Esophagus muscularis mucosa (tissue), 4 donors: ENCODE results near the gene UNC45B.

ENCODE experiments used
- EP300 ChIP-seq: sonication (generic); formaldehyde crosslinking; IDR thresholded peaks from one replicate; pipeline ENCODE4 v1.6.1; 2017; ENCODE audit warnings: antibody characterized with exemption
- POLR2A ChIP-seq: fragments of 450-650 bp; IDR thresholded peaks from one replicate; pipeline ENCODE4 v1.6.1; 2017; ENCODE audit warnings: antibody characterized with exemption, moderate library complexity, mild to moderate bottlenecking, low read depth
- POLR2AphosphoS5 ChIP-seq, 2 donors: sonication (generic); formaldehyde crosslinking; IDR thresholded peaks; one replicate each; pipeline ENCODE4 v1.6.1; 2017; ENCODE audit warnings: antibody characterized with exemption in 2 of 2
- TF ChIP-seq, protein P1 (sequence below), 3 experiments: fragments of 200-600 bp in 2 of 3; fragments of 450-650 bp in 1 of 3; sonication (generic) in 2 of 3; IDR thresholded peaks; one replicate each; pipeline ENCODE4 v1.5.1; 2017 to 2019; ENCODE audit warnings: antibody characterized with exemption in 3 of 3, mild to moderate bottlenecking in 2 of 3, moderate library complexity in 1 of 3

DNA sequence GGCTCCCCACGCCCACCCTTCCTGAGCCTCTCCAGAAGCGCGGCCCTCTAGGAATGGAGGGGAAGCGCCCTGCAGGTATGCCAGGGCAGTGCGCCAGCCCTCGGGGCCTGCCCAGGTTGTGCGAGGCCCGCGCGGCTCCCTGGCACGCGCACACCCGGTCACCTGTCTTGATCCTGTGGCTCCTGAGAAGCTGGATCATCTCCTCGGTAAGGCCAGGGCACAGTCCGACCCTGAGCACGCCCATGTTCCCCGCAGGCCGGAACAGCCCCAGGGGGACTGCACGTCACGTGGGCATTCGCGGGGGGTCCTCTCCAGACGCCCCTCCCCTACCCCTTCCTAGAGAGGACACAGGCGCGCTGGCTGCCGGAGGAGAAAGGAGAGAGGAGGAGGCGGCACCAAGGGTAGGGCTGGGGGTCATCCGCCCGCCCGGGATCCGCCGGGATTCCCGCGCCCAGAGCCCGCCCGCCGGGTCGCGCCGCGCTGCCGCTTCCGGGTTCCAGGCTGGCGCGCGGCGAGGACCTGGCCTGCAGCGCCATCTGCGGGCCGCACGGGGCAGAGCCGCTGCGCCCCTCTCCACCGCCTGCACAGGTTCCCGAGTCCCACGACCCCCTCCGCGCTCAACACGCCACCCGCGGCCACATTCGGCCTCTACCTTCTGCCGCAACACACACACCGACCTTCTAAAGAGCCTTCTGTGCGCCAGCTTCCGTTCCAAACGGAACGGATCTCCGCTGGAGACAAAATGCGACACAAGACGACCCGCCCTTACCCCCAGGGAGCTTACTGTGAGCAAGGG lies 28.0 kb upstream of the UNC45B start, which contains the start of gene RAD51D:
- TF ChIP-seq, protein P1, sequence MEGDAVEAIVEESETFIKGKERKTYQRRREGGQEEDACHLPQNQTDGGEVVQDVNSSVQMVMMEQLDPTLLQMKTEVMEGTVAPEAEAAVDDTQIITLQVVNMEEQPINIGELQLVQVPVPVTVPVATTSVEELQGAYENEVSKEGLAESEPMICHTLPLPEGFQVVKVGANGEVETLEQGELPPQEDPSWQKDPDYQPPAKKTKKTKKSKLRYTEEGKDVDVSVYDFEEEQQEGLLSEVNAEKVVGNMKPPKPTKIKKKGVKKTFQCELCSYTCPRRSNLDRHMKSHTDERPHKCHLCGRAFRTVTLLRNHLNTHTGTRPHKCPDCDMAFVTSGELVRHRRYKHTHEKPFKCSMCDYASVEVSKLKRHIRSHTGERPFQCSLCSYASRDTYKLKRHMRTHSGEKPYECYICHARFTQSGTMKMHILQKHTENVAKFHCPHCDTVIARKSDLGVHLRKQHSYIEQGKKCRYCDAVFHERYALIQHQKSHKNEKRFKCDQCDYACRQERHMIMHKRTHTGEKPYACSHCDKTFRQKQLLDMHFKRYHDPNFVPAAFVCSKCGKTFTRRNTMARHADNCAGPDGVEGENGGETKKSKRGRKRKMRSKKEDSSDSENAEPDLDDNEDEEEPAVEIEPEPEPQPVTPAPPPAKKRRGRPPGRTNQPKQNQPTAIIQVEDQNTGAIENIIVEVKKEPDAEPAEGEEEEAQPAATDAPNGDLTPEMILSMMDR (IDR thresholded peaks at IDR 0.05): peak in 2 of 3 experiments; percentile 92 to 99
- no peak for TF ChIP-seq POLR2A
- TF ChIP-seq EP300: no peak
- peak in 1 of 2 donors; percentile 65 for TF ChIP-seq POLR2AphosphoS5 (IDR thresholded peaks at IDR 0.05)
